DMS 273 (cell line): ENCODE results near the gene KLF6.
A peak's percentile ranks its signal among the peaks of the same experiment; 100 is the strongest.

Experiments used
- DNase-seq: peaks from one replicate; lab custom pipeline; 2025; ENCODE audit not compliant: unreplicated experiment; lab: John Stamatoyannopoulos, UW

KLF6 gene

GRCh38 chr10:3787816-3788215, 2.8 kb upstream of the KLF6 start:
- DNase-seq: no peak

- DNase-seq: no peak
Measured at GRCh38 chr10:3787016-3787400, 2.0 kb upstream of the KLF6 start.

DNA sequence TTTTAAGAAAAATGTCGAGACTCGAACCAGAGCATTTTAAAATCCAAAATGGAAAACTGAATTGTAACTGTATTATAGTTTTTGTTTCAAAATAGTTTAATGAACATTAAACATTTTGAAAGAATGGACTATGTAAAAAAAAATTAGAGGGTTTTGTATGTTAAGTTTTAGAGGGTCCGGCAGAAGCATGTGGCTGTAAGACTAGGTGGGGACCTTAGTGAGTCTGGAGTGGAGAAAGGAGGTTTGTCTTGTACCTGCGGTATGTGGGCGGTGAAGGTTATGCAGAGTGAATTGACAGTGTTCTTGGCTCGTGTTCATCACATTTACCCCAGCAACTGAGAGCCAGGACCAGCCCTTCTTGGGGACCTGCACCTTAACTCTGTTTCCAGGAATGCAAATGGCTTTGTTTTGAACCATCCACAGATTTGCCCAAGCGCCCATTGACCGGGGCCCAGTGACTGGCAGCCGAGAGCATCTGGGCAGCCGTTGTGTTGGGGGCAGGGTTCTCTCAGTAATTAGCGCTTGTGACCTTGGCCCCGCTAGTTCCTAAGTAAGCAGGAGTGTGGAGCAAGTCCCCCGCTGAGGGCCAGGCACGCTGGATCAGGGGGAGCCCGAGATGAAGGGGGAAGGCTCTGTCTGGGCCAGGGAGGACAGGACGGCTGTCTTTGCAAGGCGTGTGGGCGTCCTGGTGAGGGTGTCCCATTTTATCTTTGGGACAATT, 1.4 kb upstream of the KLF6 start:
- peak; percentile 9 for DNase-seq

DNA sequence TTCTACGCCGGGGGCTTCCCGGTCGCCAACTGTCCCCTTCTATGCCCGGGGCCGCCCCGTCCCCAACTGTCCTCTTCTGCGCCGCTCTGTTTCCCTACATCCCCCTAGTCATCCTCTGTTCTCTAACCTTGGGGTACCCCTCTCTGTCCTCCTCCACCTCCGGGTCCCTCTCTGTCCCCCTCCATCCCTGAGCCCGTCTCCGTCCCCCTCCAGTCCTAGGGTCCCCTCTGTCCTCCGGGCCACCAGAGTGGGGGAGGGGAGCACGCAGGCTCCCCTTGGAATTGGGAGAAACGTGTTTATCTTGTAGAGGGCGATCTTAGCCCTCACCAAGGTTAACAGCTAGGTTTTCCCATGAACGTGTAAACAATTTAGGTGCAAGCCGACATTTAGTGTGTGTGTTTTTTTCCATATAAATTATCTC, 852 bp upstream of the KLF6 start:
- peak; percentile 20 for DNase-seq

DNA sequence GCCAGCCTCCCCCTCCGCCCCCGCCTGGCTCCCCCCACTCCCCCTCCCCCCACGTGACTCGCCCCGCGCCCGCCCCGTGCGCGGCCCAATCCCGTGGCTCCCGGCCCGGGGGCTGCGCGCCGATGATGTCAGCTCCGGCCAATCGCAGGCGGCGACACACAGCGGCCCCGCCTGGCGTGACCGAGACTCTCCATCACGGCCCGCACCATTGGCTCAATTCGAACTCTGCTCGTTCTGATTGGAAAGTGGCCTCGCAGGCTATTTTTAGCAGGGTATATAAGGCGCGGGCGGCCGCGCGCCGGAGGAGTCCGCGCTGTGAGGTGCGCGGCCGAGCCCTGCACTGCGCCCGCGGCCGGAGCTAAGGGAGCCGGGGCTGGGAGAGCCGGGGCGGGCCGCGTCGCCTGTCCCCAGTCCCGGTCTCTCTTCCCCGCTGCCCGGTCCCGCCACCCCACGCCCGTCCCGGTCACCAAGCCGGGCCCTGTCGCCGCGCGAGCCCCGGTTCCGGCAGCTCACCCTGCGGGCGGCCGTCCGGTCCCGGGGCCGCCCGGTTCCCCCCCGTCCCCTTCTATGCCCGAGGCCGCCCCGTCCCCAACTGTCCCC, 342 bp upstream of the KLF6 start:
- peak; percentile 96 for DNase-seq

DNA sequence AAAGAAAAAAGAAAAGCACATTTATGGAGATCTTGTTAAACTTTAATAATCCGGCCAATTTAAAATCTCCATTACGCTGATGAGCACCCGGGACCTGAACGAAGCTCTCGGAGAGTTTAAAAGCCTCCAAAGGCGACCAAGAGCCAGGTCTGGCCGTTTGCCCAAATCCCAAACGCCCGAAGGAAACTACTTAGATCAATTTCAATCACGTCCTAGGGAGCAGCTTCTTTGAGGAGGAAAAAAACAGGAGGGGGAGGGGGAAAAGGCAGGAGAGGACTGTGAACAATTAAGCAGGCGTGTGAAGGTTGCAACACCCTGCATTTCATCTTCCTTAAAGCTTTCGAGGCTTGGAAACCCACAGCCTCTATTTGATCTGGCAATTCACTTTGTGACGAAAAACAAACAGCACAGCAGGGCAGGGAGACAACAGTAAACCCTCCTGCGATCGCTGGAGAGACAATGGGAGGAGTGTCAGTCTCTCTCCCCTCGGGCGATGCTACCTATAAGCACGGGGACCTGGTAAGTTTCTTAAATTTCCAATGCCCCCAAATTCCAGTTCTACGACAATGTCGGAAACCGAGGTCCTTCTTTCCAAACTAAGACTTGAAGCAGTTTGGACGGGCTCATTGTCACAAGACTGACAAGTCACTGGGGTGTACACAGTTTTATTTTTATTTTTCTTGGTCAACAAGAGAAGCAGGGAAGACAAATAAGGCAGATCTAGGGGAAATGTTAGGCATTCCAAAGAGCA, 1.2 kb downstream of the KLF6 start:
- peak; percentile 62 for DNase-seq

- peak; percentile 51 for DNase-seq
Measured at GRCh38 chr10:3783316-3783681, 1.7 kb downstream of the KLF6 start.

DNA sequence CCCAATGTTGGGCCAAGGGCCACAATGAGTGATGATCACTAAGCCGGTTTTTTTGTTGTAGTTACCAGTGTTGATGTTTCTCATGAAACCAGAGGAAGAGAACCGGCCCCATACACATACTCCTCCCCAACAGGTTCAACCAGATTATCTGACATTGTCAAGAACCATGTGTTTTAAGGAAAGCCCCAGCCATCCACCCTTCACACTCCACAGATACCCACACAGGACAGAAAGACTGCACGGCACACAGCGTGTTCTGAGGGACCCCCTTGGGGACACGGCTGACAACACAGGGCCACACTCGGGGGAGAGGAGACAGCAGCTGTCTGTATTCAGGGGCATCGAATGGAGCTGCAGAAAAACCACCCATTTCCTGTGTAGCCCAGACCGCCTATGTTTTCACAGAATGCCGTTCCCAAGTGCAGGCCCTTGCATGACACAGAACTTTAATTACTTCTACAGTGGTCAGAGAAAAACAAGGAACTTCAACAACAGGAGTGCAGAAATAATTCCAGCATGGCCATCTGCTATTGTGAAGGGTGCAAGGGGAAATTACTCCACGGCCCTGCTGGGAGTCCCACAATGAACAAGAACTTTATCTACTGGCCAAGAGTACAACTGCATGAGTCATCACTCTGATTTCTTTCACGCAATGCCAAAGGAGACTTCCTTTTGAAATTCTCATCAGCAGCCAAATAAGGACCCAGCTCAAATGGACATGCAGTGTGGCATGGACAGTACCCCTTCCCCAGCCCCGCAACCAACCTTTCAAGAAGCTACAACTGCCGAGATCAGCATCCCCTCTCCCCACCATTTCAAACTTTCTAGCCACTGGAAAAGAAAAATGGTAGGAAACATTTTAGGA, 2.3 kb downstream of the KLF6 start:
- DNase-seq: peak; percentile 44

- no peak for DNase-seq
Measured at GRCh38 chr10:3782146-3782450, 2.9 kb downstream of the KLF6 start.

- DNase-seq: no peak
Measured at GRCh38 chr10:3781468-3782145, 3.4 kb downstream of the KLF6 start.

DNA sequence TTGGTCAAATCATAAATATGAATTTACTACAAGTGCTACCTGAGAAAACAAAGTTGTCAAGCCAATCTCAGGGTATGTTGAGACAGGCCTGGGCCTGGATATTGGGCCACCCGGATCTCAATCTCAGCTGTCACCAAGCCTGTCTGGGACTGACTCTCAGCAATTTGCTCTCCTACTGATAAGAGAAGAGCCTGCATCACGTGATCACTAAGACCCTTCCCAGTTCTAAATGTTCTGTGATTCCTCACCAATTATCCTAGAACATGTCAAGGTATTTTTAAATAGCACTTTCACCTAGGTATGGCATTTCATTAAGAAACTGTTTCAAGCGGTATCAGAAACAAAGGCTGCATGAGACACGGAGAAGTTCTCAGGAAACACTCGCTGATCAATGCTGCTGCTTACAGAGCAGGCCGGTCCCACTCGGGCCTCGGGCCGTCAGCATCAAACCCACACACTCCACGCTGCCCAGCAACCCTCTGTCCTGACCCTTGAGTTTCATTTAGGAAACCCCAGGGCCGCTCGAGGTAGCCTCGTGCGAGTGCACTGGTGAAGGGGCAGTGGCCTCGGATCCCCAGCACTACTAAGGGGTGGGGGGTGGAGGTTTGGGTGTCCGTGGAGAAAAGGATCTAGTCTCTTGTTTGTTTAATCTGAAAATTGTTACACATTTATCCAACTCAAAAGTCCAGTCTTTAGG, 4.1 kb downstream of the KLF6 start:
- DNase-seq: no peak

GRCh38 chr10:3780021-3780770, 4.8 kb downstream of the KLF6 start:
- DNase-seq: no peak

DNA sequence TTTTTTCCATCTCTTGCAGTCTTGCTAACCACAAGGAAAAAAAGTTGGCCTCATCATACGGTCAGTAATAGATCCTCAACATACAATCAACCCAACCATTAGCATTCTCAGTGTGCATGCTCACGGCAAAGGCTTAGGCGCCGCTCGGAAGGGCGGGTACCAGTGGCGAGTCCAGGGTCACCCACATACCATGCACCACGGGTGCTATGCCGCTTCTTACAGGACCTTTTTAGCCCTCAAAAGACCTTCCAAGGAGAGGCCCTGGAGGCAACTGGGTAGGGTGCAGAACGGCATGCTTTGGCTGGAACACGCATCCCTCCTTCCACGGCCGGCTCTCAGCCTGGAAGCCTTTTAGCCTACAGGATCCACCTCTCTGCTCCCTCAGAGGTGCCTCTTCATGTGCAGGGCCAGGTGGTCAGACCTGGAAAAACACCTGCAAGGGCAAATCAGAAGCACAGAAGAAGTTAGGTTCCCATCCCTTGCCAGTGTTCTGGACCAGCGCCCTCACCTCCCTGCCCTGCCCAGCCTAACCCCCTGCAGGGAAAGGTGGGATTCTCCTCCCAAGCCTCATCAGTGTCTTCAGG, 5.8 kb downstream of the KLF6 start:
- no peak for DNase-seq

DNA sequence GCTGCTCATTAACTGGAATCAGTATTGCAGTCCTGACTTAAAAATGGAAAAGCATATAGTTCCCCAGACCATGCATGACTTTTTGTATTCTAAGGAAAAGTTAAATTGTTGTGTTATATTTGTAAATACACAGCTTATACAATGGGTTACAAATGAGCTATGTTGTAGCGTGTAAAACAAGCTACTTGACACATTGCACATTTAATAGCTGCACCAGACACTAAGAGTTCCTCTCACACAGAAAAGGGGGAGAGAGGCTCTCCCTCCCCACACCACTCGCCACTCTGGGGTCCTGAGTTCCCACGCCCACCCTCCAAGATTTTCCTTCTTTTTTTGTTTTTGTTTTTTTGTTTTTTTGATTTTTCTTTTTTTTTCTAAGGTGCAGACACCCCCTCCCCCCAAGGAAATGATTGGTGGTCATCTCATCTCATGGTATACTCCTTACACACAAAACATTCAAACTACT, 6.3 kb downstream of the KLF6 start:
- no peak for DNase-seq

GRCh38 chr10:3777981-3778691, 6.9 kb downstream of the KLF6 start:
- no peak for DNase-seq

DNA sequence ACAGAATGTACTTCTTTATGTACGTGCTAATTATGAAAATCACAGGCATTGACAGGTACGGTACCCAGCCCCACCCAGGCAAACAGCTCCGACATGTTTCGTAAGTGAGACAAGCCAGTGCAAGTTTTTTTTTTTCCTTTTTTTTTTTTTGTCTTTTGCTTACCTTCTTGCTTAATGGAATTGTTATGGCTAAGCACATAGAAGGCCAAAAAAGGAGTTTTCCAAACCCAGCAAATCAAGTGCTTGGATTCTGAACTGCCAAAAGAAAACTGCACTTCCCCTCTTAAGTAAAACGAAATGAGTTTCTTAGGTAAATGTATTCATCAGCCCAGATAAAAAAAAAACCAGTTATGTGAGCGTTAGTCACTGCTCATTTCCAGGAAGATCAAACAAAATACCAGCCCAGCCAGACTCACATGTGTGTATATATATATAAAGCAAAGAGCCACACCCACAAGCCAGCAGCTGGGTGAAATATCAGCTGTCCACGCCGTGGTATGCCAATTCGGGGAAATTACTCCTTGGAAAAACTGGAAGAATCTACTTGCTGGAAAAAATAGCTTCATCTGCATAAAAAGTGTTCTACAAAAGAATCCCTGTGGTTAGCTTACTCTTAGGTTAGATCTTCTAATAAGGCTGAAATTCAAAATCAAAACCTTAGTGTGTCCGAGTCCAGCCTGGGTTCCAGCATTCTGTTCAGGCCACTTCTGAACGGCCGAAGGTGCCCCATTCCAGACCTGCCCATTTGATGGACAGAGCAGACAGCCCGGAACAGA, 8.0 kb downstream of the KLF6 start:
- DNase-seq: no peak

DNA sequence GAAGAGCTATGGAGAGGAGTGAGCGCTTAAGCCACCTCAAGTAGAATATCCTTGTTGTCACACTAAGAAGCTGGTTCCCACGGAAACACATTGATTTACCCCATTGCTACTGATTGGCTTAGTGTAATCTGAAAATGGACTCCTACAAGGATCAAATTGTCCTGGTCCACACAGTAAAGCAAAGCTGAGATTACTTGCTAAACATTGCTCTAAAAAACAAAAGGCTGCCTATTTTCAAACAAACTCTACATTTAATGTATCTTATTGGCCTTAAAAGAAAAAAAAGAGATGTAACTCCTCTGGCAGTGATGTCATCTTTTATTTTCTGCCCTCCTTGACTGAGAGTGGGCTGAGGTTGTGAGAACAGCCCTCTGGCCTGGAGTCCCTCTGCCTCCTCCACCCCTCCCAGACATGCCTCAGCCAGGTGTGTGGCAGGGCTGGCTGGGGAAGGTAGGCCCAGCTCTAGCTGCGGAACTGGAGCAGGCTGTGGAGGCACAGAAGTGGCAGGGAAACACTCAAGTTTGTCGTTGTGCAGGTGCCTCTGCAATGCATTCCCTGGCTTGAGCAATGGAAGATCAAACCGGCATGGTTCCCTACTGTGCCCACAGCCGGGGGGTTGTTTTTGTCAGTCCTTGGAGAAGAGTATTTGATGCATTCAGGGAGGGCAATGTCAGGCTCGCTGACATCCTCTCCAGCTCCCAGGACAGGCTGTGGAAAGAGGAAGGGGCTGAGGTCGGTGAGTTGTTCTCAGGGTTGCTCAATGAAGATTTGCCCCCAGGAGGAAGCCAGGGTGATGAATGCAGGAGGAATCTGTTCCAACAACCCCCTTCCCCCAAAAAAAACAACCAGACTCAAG, 9.1 kb downstream of the KLF6 start:
- DNase-seq: no peak
